ENCODE results near the gene NEURL1.

DNA sequence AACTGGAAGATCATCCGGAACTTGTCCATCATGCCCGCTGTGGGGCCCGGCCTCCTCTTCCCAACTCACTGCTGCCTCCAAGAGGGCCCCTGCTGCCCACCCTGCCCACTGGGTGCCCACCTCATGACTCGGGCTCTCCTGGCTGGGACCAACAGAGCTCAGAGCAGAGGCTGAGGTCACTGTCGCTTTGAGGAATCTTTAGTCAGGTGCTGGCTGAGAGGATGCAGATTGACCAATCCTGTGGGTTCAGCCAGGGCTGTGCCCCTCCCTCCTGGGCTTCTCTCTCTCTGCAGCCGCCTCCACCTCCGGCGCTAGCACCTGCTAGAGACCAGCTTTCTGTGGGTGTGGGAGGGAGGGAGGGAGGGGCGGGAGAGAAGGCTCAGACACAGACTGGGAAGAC, 34.8 kb upstream of the NEURL1 start, which contains the start of gene CALHM1:
- TF ChIP-seq, protein P1, sequence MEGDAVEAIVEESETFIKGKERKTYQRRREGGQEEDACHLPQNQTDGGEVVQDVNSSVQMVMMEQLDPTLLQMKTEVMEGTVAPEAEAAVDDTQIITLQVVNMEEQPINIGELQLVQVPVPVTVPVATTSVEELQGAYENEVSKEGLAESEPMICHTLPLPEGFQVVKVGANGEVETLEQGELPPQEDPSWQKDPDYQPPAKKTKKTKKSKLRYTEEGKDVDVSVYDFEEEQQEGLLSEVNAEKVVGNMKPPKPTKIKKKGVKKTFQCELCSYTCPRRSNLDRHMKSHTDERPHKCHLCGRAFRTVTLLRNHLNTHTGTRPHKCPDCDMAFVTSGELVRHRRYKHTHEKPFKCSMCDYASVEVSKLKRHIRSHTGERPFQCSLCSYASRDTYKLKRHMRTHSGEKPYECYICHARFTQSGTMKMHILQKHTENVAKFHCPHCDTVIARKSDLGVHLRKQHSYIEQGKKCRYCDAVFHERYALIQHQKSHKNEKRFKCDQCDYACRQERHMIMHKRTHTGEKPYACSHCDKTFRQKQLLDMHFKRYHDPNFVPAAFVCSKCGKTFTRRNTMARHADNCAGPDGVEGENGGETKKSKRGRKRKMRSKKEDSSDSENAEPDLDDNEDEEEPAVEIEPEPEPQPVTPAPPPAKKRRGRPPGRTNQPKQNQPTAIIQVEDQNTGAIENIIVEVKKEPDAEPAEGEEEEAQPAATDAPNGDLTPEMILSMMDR (IDR thresholded peaks at IDR 0.05): no peak
- no peak for TF ChIP-seq POLR2A (IDR thresholded peaks at IDR 0.05)
- no peak for TF ChIP-seq EP300 (IDR thresholded peaks at IDR 0.05)

All from ovary (tissue), 3 donors.